GM19023 (cell line): ENCODE data around the gene TRA2B.

Experiments used
- ATAC-seq: cut with Tn5 transposase; IDR thresholded peaks from one replicate; pipeline ENCODE4 v1.9.1; 2021; ENCODE audit warnings: mild to moderate bottlenecking, moderate library complexity; ENCODE audit not compliant: unreplicated experiment

TRA2B gene

GRCh38 chr3:185881926-185882325, 55.9 kb downstream of the TRA2B start:
- no peak for ATAC-seq

- no peak for ATAC-seq
Observed at GRCh38 chr3:185880600-185880999, 57.2 kb downstream of the TRA2B start.

DNA sequence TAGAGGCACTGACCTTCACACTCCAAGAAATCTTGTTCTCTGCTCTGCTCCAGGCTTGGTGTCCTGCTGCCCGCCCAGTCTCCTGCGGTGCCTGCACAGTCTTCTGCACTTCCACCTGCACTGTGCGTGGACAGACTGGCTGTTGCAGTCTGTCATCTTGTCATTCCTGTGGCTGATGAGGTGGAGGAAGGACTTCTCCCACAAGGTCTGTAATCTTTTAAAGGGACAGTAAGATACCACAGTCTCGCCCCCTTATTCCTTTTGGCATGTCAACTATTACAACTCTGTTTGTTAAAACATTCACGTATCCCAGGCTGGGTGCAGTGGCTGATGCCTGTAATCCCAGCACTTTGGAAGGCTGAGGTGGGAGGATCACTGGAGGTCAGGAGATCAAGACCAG, 58.9 kb downstream of the TRA2B start:
- ATAC-seq: no peak

DNA sequence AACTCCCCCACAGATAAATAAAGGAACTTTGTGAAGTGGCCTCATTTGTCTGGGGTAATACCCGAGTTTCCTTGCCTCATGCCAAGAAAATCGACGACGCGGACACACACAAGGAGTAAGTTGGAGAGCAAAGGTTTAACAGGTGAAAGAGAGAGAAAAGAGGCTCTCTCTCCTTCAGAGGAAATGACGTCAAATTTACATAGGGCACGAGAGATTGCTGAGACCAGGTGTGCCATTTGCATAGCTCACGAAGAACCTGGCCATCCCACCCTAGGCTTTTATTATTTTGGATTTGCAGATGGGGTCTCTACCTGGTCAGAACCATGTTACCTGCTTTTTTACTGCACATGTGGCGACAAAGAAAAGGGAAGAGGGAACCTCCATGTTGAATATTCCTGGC, 63.7 kb downstream of the TRA2B start:
- ATAC-seq: no peak

DNA sequence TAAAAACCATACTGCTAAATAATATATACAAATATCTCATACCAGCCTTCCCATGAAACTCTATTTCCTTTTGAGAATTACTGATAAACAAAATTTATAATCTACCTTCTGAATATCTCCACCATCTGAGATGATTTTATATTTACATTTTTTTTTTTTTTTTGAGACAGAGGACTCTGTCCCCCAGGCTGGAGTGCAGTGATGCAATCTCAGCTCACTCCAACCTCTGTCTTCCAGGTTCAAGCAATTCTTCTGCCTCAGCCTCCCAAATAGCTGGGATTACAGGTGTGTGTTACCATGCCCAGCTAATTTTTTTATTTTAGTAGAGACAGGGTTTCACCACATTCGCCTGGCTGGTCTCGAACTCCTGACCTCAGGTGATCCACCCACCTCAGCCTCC, 70.2 kb downstream of the TRA2B start:
- no peak for ATAC-seq

- ATAC-seq: no peak
Observed at GRCh38 chr3:185866995-185867394, 70.8 kb downstream of the TRA2B start.

- no peak for ATAC-seq
Observed at GRCh38 chr3:185866555-185866954, 71.3 kb downstream of the TRA2B start.
